Naive thymus-derived CD8-positive, alpha-beta T cell (primary cell): ENCODE results near the gene DPP9. TPM values are rescaled to one million over a fixed set of nuclear protein-coding genes. Genes with fewer than 3 reads are reported as not detected.
"Not testable (repeated sequence)": the region's sequence is repeated elsewhere in the genome, so short reads cannot be mapped to it uniquely, and the experiment has no call there.

Source experiments
- ATAC-seq, 2 donors: fragments of 150-1000 bp; cut with Tn5 transposase in 1 of 2; sonication (Bioruptor Pico), chemical (Tn5 transposase) in 1 of 2; 1 replicate in 1 of 2; 2 replicates in 1 of 2; pipeline ENCODE4 v1.10.0; 2021; ENCODE audit warnings: mild to moderate bottlenecking in 2 of 2, moderate library complexity in 2 of 2
- POLR2A ChIA-PET: fragments of 350-600 bp; sonication (Branson Sonifier 250); formaldehyde crosslinking; loops from one replicate; lab custom pipeline; 2021; ENCODE audit warnings: antibody characterized with exemption; lab: Charles Lee
- DNase-seq, 10 donors: peaks; one replicate each; pipeline versions ENCODE4 v3.0.0 to v3.0.0-alpha.2; 2020 to 2022
- H3K27ac Mint-ChIP-seq, 10 donors: one replicate each; pipeline ENCODE4 v1.8.0; 2020 to 2022; ENCODE audit warnings: mild to moderate bottlenecking in 10 of 10, mixed read lengths in 10 of 10, moderate library complexity in 4 of 10, inconsistent platforms in 1 of 10
- H3K27me3 Mint-ChIP-seq, 5 donors: one replicate each; pipeline ENCODE4 v1.8.0; 2021 to 2022; ENCODE audit warnings: mixed read lengths in 5 of 5
- H3K36me3 Mint-ChIP-seq, 3 donors: one replicate each; pipeline ENCODE4 v1.8.0; 2020 to 2022; ENCODE audit warnings: mixed read lengths in 3 of 3, mild to moderate bottlenecking in 2 of 3, inconsistent platforms in 1 of 3
- H3K4me1 Mint-ChIP-seq, 4 donors: one replicate each; pipeline ENCODE4 v1.8.0; 2021 to 2022; ENCODE audit warnings: mixed read lengths in 4 of 4
- H3K4me3 Mint-ChIP-seq, 10 donors: one replicate each; pipeline ENCODE4 v1.8.0; 2020 to 2022; ENCODE audit warnings: mild to moderate bottlenecking in 10 of 10, mixed read lengths in 10 of 10, moderate library complexity in 6 of 10, inconsistent platforms in 1 of 10
- H3K9me3 Mint-ChIP-seq, 9 donors: one replicate each; pipeline ENCODE4 v1.8.0; 2020 to 2022; ENCODE audit warnings: mixed read lengths in 9 of 9, mild to moderate bottlenecking in 3 of 9, inconsistent platforms in 1 of 9, moderate library complexity in 1 of 9
- polyA plus RNA-seq, 3 donors: library from polyadenylated mRNA; unstranded; fragments of 300-500 nt; fragmentation: Illumina TruSeq; gene quantifications; one replicate each; pipeline ENCODE4 v1.2.3, GENCODE V29; 2021
- total RNA-seq, 8 experiments: library from RNA in 2 of 8; stranded (reverse) in 2 of 8; gene quantifications; one replicate each; pipeline ENCODE4 v1.2.3 and lab custom pipeline; 2021 to 2026

DPP9 gene
- total and polyA plus RNA-seq, 5 experiments from 2014 or later = 16.1 to 86.6 (median 30.6) TPM

GRCh38 chr19:4755459-4755858, 31.8 kb upstream of the DPP9 start:
- Mint-ChIP-seq H3K36me3 (peaks cover 0 to 4% (median 0%) of the 10 kb centered on the region in 3 donors), H3K4me3 (no peak overlapping the region), H3K4me1 (peaks cover 0 to 8% (median 4%) of the 10 kb centered on the region in 4 donors), H3K27ac (no peak overlapping the region), H3K27me3 (peaks cover 8 to 63% (median 16%) of the 10 kb centered on the region in 5 donors), H3K9me3 (peaks cover 0 to 2% (median 0%) of the 10 kb centered on the region in 9 donors)
- DNase-seq (no peak), ATAC-seq (no peak)
- POLR2A ChIA-PET = no interaction called here

GRCh38 chr19:4754248-4754647, 30.6 kb upstream of the DPP9 start:
- DNase-seq (no peak), ATAC-seq (no peak)
- Mint-ChIP-seq H3K27ac (no peak overlapping the region), H3K36me3 (peaks cover 0 to 4% (median 0%) of the 10 kb centered on the region in 3 donors), H3K27me3 (peaks cover 10 to 64% (median 13%) of the 10 kb centered on the region in 5 donors), H3K4me1 (peaks cover 0 to 2% (median under 1%) of the 10 kb centered on the region in 4 donors), H3K4me3 (no peak overlapping the region), H3K9me3 (peaks cover 0 to 3% (median 0%) of the 10 kb centered on the region in 9 donors)
- POLR2A ChIA-PET = no interaction called here

- Mint-ChIP-seq H3K27me3 (peaks cover 14 to 52% (median 24%) of the 10 kb centered on the region in 5 donors), H3K36me3 (no peaks in the 10 kb centered on the region), H3K27ac (peak overlapping the region in 1 of 10 donors; percentile 19), H3K4me1 (peaks cover 0 to 2% (median under 1%) of the 10 kb centered on the region in 4 donors), H3K9me3 (peaks cover 0 to 9% (median 0%) of the 10 kb centered on the region in 9 donors), H3K4me3 (no peak overlapping the region)
- DNase-seq (no peak), ATAC-seq (no peak)
- POLR2A ChIA-PET = no interaction called here
These were observed 26.4 kb upstream of the DPP9 start for GRCh38 chr19:4749870-4750590.

- Mint-ChIP-seq H3K27ac (no peak overlapping the region), H3K36me3 (no peaks in the 10 kb centered on the region), H3K27me3 (peaks cover 9 to 43% (median 24%) of the 10 kb centered on the region in 5 donors), H3K4me3 (no peak overlapping the region), H3K4me1 (peaks cover 0 to 2% (median under 1%) of the 10 kb centered on the region in 4 donors), H3K9me3 (peaks cover 0 to 9% (median 0%) of the 10 kb centered on the region in 9 donors)
- ATAC-seq = no peak
- DNase-seq = no peak
- POLR2A ChIA-PET = interaction anchor here (0.7 kb wide), 1 partner anchor 437 kb away, joined by 3 read pairs; no protein-coding TSS in a partner anchor
These were observed 24.9 kb upstream of the DPP9 start for GRCh38 chr19:4748589-4748988.

- Mint-ChIP-seq H3K36me3 (no peaks in the 10 kb centered on the region), H3K4me3 (no peak overlapping the region), H3K4me1 (peaks cover 0 to 2% (median under 1%) of the 10 kb centered on the region in 4 donors), H3K27me3 (peaks cover 12 to 47% (median 24%) of the 10 kb centered on the region in 5 donors), H3K9me3 (peaks cover 0 to 9% (median 0%) of the 10 kb centered on the region in 9 donors), H3K27ac (no peak overlapping the region)
- DNase-seq (no peak), ATAC-seq (no peak)
- POLR2A ChIA-PET = no interaction called here
These were observed 24.5 kb upstream of the DPP9 start for GRCh38 chr19:4748185-4748584.

GRCh38 chr19:4745986-4746385, 22.3 kb upstream of the DPP9 start:
- H3K9me3 Mint-ChIP-seq = peaks cover 0 to 9% (median 0%) of the 10 kb centered on the region in 9 donors

GRCh38 chr19:4745175-4745574, 21.5 kb upstream of the DPP9 start:
- ATAC-seq, H3K4me3 Mint-ChIP-seq, DNase-seq, POLR2A ChIA-PET, H3K9me3 Mint-ChIP-seq, H3K36me3 Mint-ChIP-seq, H3K27ac Mint-ChIP-seq, H3K4me1 Mint-ChIP-seq: not testable (repeated sequence)
- peaks cover 17 to 45% (median 29%) of the 10 kb centered on the region in 5 donors for H3K27me3 Mint-ChIP-seq

More at GRCh38 chr19:4745986-4746385, 22.3 kb upstream of the DPP9 start:
- POLR2A ChIA-PET = interaction anchor here (0.6 kb wide), 1 partner anchor 43 kb away, joined by 3 read pairs; no protein-coding TSS in a partner anchor
- Mint-ChIP-seq H3K36me3 (no peaks in the 10 kb centered on the region), H3K4me3 (no peak overlapping the region), H3K4me1 (peaks cover 0 to 2% (median under 1%) of the 10 kb centered on the region in 4 donors), H3K27ac (no peak overlapping the region), H3K27me3 (peaks cover 17 to 45% (median 30%) of the 10 kb centered on the region in 5 donors)
- no peak for DNase-seq
- no peak for ATAC-seq

GRCh38 chr19:4744451-4745174, 21.0 kb upstream of the DPP9 start:
- Mint-ChIP-seq H3K4me1 (peaks cover 0 to 2% (median under 1%) of the 10 kb centered on the region in 4 donors), H3K27ac (no peak overlapping the region), H3K9me3 (peaks cover 0 to 6% (median 0%) of the 10 kb centered on the region in 9 donors), H3K4me3 (no peak overlapping the region), H3K27me3 (peaks cover 17 to 43% (median 25%) of the 10 kb centered on the region in 5 donors), H3K36me3 (no peaks in the 10 kb centered on the region)
- POLR2A ChIA-PET = no interaction called here
- no peak for DNase-seq
- no peak for ATAC-seq

- POLR2A ChIA-PET = no interaction called here
- H3K27ac Mint-ChIP-seq = no peak overlapping the region
- H3K4me3 Mint-ChIP-seq = no peak overlapping the region
- DNase-seq (no peak), ATAC-seq (no peak)
- H3K4me1 Mint-ChIP-seq = peaks cover 0 to 2% (median 0%) of the 10 kb centered on the region in 4 donors
- H3K9me3 Mint-ChIP-seq = peaks cover 0 to 3% (median 0%) of the 10 kb centered on the region in 9 donors
- no peaks in the 10 kb centered on the region for H3K36me3 Mint-ChIP-seq
- peaks cover 14 to 38% (median 17%) of the 10 kb centered on the region in 5 donors for H3K27me3 Mint-ChIP-seq
These were observed 19.3 kb upstream of the DPP9 start for GRCh38 chr19:4742723-4743646.

GRCh38 chr19:4740092-4740491, 16.4 kb upstream of the DPP9 start:
- no peak overlapping the region for H3K27ac Mint-ChIP-seq
- H3K9me3 Mint-ChIP-seq = no peaks in the 10 kb centered on the region
- no peaks in the 10 kb centered on the region for H3K36me3 Mint-ChIP-seq
- no peaks in the 10 kb centered on the region for H3K4me1 Mint-ChIP-seq
- ATAC-seq = no peak
- POLR2A ChIA-PET = interaction anchor here (0.7 to 0.9 kb wide), 2 partner anchors 18 to 338 kb away, joined by 3 read pairs; no protein-coding TSS in a partner anchor
- peak in 1 of 10 donors; percentile 1 for DNase-seq
- H3K27me3 Mint-ChIP-seq = peaks cover 6 to 27% (median 12%) of the 10 kb centered on the region in 5 donors
- H3K4me3 Mint-ChIP-seq = no peak overlapping the region

- Mint-ChIP-seq H3K4me1 (no peaks in the 10 kb centered on the region), H3K9me3 (no peaks in the 10 kb centered on the region), H3K4me3 (no peak overlapping the region), H3K36me3 (no peaks in the 10 kb centered on the region), H3K27ac (no peak overlapping the region), H3K27me3 (peaks cover 6 to 27% (median 10%) of the 10 kb centered on the region in 5 donors)
- DNase-seq (no peak), ATAC-seq (no peak)
- POLR2A ChIA-PET = no interaction called here
These were observed 15.1 kb upstream of the DPP9 start for GRCh38 chr19:4738734-4739133.
